Bronchial epithelial cell (primary cell): ENCODE data around the gene TSKS. TPM values are rescaled to one million over a fixed set of nuclear protein-coding genes. Genes with fewer than 3 reads are reported as not detected.

Experiments
- DNase-seq: peaks from one replicate; pipeline ENCODE4 v3.0.0-alpha.2; 2010; ENCODE audit warnings: low read depth
- FAIRE-seq: peaks from 2 replicates; lab custom pipeline; 2011; peaks lifted over from hg19 to GRCh38; lab: Jason Lieb, UNC
- H3K27me3 ChIP-seq: 2 replicates; pipeline ENCODE4 v1.5.1; 2011; ENCODE audit warnings: low read length; ENCODE audit not compliant: control insufficient read depth, insufficient read depth
- H3K36me3 ChIP-seq: 2 replicates; pipeline ENCODE4 v1.5.1; 2011; ENCODE audit warnings: low read length; ENCODE audit not compliant: control insufficient read depth, insufficient read depth
- H3K4me3 ChIP-seq: 2 replicates; pipeline ENCODE4 v1.5.1; 2011; ENCODE audit warnings: mild to moderate bottlenecking, low read depth, low read length, control low read depth
- total RNA-seq: library from RNA; depleted of rRNA; stranded (reverse); fragments of >200 nt; gene quantifications from 2 replicates; pipeline ENCODE4 v1.2.1, GENCODE V29; 2014
- TF ChIP-seq, protein P1 (sequence below): IDR thresholded peaks from 2 replicates; pipeline ENCODE4 v1.5.1; 2011; ENCODE audit warnings: mild to moderate bottlenecking, moderate library complexity, low read length, control low read depth, inconsistent platforms; ENCODE audit not compliant: insufficient read depth, severe bottlenecking

TSKS gene
- total RNA-seq, 1 donor from 2014 or later, result not detected

DNA sequence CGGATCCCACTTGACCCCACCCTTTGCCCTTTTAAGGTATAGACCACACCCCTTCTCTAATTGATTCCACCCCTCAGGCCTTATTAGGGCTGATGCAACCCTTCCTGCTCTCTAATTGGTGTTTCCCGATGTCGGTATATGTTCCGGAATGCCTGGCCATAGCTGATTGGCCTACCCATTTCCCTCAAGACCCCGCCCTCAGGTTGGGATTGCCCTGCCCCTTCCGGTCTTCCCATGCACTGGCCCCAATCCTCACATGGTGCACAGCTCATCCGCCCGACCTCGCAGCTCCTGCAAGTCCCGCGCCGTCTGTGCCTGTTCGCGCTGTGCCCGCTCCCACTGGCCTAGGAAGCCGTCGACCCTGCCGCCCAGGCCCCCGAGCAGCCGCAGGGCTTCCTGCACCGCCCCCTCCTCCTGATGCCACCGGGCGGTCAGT lies 18.1 kb downstream of the TSKS start:
- H3K4me3 ChIP-seq, result no peak overlapping the region
- DNase-seq, result no peak
- no peak for FAIRE-seq
- H3K27me3 ChIP-seq, result no peaks in the 10 kb centered on the region
- TF ChIP-seq, protein P1, sequence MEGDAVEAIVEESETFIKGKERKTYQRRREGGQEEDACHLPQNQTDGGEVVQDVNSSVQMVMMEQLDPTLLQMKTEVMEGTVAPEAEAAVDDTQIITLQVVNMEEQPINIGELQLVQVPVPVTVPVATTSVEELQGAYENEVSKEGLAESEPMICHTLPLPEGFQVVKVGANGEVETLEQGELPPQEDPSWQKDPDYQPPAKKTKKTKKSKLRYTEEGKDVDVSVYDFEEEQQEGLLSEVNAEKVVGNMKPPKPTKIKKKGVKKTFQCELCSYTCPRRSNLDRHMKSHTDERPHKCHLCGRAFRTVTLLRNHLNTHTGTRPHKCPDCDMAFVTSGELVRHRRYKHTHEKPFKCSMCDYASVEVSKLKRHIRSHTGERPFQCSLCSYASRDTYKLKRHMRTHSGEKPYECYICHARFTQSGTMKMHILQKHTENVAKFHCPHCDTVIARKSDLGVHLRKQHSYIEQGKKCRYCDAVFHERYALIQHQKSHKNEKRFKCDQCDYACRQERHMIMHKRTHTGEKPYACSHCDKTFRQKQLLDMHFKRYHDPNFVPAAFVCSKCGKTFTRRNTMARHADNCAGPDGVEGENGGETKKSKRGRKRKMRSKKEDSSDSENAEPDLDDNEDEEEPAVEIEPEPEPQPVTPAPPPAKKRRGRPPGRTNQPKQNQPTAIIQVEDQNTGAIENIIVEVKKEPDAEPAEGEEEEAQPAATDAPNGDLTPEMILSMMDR, result no peak
- H3K36me3 ChIP-seq, result no peaks in the 10 kb centered on the region

DNA sequence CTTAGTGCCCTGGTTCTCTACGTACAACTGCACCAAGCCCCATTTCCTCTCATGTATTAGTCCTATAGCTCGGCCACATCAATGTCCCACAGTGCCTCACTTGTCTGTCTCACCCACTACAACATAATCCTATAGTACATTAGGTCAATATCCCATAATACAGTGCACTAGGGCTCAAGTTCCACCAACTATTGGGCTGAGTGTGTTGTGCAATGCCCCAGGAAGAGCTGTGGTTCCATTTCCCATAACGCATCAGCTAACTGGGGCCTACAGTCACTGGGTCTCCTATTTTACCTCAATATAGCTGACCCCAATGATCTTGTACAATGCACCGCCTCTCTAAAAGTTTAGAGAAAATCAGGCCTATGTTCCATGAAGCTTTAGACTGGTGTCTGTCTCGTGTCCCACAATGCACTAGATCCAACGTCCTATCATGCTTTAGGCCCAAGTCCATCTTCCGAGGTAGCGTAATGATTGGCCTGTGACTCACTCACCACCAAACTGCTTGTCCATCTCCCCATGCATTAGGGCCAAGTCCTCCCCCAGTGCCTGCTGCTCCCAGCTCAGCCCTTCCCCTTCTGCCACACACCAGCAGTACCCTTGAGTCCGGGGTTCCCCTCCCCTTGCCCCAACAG lies 21.8 kb downstream of the TSKS start:
- no peak overlapping the region for H3K4me3 ChIP-seq
- DNase-seq (no peak), FAIRE-seq (no peak)
- H3K36me3 ChIP-seq, result no peaks in the 10 kb centered on the region
- no peaks in the 10 kb centered on the region for H3K27me3 ChIP-seq
- TF ChIP-seq, protein P1, result no peak

DNA sequence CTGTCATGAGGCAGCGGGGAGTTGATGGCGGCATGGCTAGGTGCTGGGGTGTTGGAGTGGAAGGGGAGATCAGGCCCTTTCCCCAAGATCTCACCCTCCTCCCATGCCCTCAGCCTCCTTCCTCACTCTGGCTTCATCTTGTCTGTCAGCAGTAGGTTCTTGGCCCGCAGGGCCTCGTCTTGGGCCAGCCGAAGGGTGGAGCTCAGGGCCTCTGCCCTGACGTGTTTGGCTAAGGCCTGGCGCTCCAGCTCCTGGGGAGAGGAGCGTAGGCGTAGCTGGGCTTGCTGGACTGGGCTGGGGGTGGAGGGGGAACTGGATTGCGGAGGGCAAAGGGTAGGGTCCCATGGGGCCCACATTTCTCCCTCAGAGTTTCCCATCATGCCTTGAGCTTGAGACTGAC lies 23.2 kb downstream of the TSKS start:
- TF ChIP-seq, protein P1, result no peak
- no peak for FAIRE-seq

DNA sequence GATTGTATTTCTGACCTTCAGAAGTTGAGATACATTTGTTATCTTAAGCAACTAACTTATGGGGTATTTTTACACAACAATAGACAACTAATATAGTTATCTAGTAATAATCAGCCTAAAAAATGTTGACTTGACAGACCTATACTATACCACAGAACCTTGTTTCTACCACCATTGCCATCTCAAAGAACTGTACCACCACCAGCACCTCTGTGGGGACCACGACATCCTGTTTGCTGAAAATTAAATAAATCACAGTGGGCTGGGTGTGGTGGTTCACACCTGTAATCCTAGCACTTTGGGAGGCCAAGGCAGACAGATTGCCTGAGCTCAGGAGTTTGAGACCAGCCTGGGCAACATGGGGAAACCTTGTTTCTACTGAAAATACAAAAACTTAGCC lies 24.0 kb downstream of the TSKS start:
- TF ChIP-seq, protein P1, result no peak
- Histone ChIP-seq H3K36me3 (no peaks in the 10 kb centered on the region), H3K4me3 (no peak overlapping the region), H3K27me3 (no peaks in the 10 kb centered on the region)
- FAIRE-seq, result no peak
- DNase-seq, result no peak

More for the DNA sequence above, 23.2 kb downstream of the TSKS start:
- Histone ChIP-seq H3K27me3 (no peaks in the 10 kb centered on the region), H3K4me3 (no peak overlapping the region), H3K36me3 (no peaks in the 10 kb centered on the region)
- DNase-seq, result no peak

- FAIRE-seq (no peak), DNase-seq (no peak)
- H3K36me3 ChIP-seq, result no peaks in the 10 kb centered on the region
- H3K27me3 ChIP-seq, result no peaks in the 10 kb centered on the region
- no peak overlapping the region for H3K4me3 ChIP-seq
- TF ChIP-seq, protein P1, result no peak
These were observed 24.8 kb downstream of the TSKS start for GRCh38 chr19:49738268-49738667.

- DNase-seq (no peak), FAIRE-seq (no peak)
- TF ChIP-seq, protein P1, result no peak
- H3K4me3 ChIP-seq, result no peak overlapping the region
- no peaks in the 10 kb centered on the region for H3K27me3 ChIP-seq
- no peaks in the 10 kb centered on the region for H3K36me3 ChIP-seq
These were observed 32.9 kb downstream of the TSKS start for GRCh38 chr19:49730166-49730565.
